PFSK-1 (cell line): ENCODE results near the gene RSPH1.

Experiments
- FOXP2 ChIP-seq: optimal IDR thresholded peaks from 2 replicates; pipeline ENCODE3; 2011; ENCODE audit warnings: borderline replicate concordance, control low read depth, inconsistent platforms; ENCODE audit not compliant: insufficient read depth; ENCODE audit errors: extremely low read length, extremely low read depth
- POLR2AphosphoS5 ChIP-seq: IDR thresholded peaks from 2 replicates; pipeline ENCODE4 v1.6.1; 2012; ENCODE audit warnings: low read depth, mild to moderate bottlenecking, control low read depth, low read length, moderate library complexity
- SIN3A ChIP-seq: IDR thresholded peaks from 2 replicates; pipeline ENCODE4 v1.6.1; 2012; ENCODE audit warnings: mild to moderate bottlenecking, low read length, moderate library complexity, borderline replicate concordance; ENCODE audit not compliant: insufficient read depth
- TAF1 ChIP-seq: IDR thresholded peaks from 2 replicates; pipeline ENCODE4 v1.6.1; 2012; ENCODE audit warnings: low read length, control low read depth, borderline replicate concordance; ENCODE audit not compliant: insufficient read depth
- TF ChIP-seq, protein P1 (sequence below), 2 experiments: IDR thresholded peaks; 2 replicates each; pipeline versions ENCODE4 v1.6.1 to v1.8.0; 2011 to 2012; ENCODE audit warnings: low read depth in 2 of 2, low read length in 2 of 2, control low read depth in 1 of 2, inconsistent platforms in 1 of 2, mild to moderate bottlenecking in 1 of 2, moderate library complexity in 1 of 2; ENCODE audit not compliant: insufficient read depth in 1 of 2

Gene RSPH1

DNA sequence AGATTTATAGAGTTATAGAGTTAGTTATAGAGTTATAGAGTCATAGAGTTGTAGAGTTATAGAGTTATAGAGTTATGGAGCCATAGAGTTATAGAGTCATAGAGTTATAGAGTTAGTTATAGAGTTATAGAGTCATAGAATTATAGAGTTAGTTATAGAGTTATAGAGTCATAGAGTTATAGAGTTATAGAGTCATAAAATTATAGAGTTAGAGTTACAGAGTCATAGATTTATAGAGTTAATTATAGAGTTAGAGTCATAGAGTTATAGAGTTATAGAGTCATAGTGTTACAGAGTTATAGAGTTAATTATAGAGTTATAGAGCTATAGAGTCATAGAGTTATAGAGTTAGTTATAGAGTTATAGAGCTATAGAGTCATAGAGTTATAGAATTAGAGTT, 60.2 kb downstream of the RSPH1 start:
- no peak for TF ChIP-seq FOXP2
- no peak for TF ChIP-seq POLR2AphosphoS5
- TF ChIP-seq, protein P1, sequence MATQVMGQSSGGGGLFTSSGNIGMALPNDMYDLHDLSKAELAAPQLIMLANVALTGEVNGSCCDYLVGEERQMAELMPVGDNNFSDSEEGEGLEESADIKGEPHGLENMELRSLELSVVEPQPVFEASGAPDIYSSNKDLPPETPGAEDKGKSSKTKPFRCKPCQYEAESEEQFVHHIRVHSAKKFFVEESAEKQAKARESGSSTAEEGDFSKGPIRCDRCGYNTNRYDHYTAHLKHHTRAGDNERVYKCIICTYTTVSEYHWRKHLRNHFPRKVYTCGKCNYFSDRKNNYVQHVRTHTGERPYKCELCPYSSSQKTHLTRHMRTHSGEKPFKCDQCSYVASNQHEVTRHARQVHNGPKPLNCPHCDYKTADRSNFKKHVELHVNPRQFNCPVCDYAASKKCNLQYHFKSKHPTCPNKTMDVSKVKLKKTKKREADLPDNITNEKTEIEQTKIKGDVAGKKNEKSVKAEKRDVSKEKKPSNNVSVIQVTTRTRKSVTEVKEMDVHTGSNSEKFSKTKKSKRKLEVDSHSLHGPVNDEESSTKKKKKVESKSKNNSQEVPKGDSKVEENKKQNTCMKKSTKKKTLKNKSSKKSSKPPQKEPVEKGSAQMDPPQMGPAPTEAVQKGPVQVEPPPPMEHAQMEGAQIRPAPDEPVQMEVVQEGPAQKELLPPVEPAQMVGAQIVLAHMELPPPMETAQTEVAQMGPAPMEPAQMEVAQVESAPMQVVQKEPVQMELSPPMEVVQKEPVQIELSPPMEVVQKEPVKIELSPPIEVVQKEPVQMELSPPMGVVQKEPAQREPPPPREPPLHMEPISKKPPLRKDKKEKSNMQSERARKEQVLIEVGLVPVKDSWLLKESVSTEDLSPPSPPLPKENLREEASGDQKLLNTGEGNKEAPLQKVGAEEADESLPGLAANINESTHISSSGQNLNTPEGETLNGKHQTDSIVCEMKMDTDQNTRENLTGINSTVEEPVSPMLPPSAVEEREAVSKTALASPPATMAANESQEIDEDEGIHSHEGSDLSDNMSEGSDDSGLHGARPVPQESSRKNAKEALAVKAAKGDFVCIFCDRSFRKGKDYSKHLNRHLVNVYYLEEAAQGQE (IDR thresholded peaks at IDR 0.05; ENCODE audit: insufficient read depth in 1 of 2, low read depth in 2 of 2, low read length in 2 of 2) = no peak
- TF ChIP-seq SIN3A = no peak
- TF ChIP-seq TAF1 = no peak

DNA sequence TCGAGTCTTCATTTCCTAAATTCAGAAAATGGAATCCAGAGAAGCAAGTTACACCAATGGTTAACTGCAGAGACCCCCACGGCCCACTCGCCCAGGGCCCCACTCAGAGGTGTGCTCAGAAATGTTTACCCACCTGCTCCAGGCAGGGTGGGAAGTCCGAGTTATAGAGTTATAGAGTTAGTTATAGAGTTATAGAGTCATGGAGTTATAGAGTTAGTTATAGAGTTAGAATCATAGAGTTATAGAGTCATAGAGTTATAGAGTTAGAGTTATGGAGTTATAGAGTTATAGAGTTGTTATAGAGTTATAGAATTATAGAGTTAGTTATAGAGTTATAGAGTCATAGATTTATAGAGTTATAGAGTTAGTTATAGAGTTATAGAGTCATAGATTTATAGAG, 60.6 kb downstream of the RSPH1 start:
- TF ChIP-seq, protein P1 (IDR thresholded peaks at IDR 0.05; ENCODE audit: insufficient read depth in 1 of 2, low read depth in 2 of 2, low read length in 2 of 2) = no peak
- no peak for TF ChIP-seq FOXP2
- no peak for TF ChIP-seq POLR2AphosphoS5
- TF ChIP-seq SIN3A = no peak
- no peak for TF ChIP-seq TAF1

DNA sequence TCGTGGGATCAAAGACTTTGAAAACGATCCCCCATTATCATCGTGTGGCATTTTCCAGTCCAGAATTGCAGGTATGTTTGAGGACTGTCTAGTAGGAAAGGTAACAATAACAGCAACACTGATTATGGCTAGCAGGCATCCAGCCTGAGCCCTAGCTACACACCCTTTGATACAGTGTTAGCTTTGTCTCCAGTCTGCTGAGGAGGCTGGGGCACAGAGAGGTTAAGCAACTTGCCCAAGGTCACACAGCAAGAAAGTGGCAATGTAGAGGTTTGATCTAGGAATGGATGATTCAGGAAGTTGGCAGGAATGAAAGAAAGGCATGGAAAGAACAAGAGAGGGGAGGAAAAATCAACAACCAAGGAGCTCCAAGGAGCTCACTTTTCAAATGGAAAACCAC, 61.1 kb downstream of the RSPH1 start:
- TF ChIP-seq FOXP2 (no peak), POLR2AphosphoS5 (no peak), SIN3A (no peak), TAF1 (no peak)
- TF ChIP-seq, protein P1 (IDR thresholded peaks at IDR 0.05; ENCODE audit: insufficient read depth in 1 of 2, low read depth in 2 of 2, low read length in 2 of 2) = no peak

DNA sequence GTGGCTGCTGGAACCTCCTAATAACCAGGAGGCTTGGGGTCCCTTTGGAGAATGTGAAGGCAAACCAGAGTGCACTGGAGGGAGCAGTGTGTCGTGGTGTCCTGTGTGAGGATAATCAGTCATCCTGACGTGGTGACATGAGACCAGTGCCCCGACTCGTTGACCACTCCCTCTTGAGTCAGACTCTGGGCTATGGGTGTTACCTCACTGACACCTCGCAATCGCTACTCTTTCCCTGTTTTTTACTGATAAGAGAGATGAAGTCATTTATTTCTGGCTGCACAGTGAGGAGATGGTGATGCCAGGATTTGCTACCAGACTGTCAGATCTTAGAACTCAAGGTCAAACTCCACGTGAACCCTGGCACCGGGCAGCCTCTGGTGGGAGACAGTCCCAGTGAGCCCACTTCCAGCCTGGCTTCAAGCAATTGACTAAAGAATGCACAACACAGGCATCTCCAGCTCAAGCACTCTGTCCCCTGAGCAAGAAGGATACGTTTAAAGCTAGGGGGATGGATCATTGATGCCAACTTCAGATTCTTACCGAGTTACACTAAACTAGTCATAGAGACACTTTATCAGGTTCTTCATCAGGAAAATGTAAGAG, 62.0 kb downstream of the RSPH1 start:
- no peak for TF ChIP-seq TAF1
- TF ChIP-seq, protein P1 (IDR thresholded peaks at IDR 0.05; ENCODE audit: insufficient read depth in 1 of 2, low read depth in 2 of 2, low read length in 2 of 2) = no peak
- no peak for TF ChIP-seq POLR2AphosphoS5
- TF ChIP-seq FOXP2 = no peak
- TF ChIP-seq SIN3A = no peak

DNA sequence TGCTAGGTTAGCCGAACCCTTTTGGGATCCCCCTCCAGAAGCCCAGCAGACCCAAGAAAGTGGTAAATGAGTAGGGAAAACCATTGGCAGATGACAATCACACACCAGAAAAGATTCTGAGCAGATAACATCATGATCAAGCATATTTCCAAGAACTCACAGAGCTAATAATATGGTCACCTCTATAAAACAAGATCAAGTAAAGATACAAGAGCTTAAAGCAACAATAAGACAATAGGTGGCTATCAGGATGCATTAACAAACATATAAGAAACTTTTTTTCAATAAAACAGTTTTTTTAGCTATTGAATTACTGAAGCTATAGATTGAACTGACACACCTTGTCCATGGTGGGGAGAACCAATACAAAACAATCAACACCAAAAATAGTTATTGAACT, 63.3 kb downstream of the RSPH1 start:
- no peak for TF ChIP-seq SIN3A
- TF ChIP-seq, protein P1 (IDR thresholded peaks at IDR 0.05; ENCODE audit: insufficient read depth in 1 of 2, low read depth in 2 of 2, low read length in 2 of 2) = no peak
- no peak for TF ChIP-seq TAF1
- TF ChIP-seq FOXP2 = no peak
- no peak for TF ChIP-seq POLR2AphosphoS5
